ENCODE measurements around the gene KNDC1.

KNDC1 gene

GRCh38 chr10:133165556-133166503 is 5.8 kb downstream of the KNDC1 start:
- Histone ChIP-seq H3K4me1 (ENCODE audit: insufficient read depth, low read length, severe bottlenecking) (no peaks in the 10 kb centered on the region), H3K27ac (ENCODE audit: low read depth, low read length, poor library complexity, severe bottlenecking) (no peak overlapping the region), H3K79me2 (ENCODE audit: insufficient read depth, low read length) (no peaks in the 10 kb centered on the region), H3K27me3 (ENCODE audit: insufficient read depth, low read length) (no peaks in the 10 kb centered on the region), H3K9me2 (ENCODE audit: low read depth, low read length) (no peaks in the 10 kb centered on the region), H2AFZ (ENCODE audit: low read length) (no peak overlapping the region), H3K4me2 (ENCODE audit: low read length) (no peak overlapping the region), H3K9me3 (ENCODE audit: low read length) (no peaks in the 10 kb centered on the region), H3K4me3 (ENCODE audit: low read depth, low read length, poor library complexity, severe bottlenecking) (no peak overlapping the region), H4K20me1 (ENCODE audit: insufficient read depth, low read length) (no peaks in the 10 kb centered on the region), H3F3A (ENCODE audit: insufficient read depth, low read length) (no peaks in the 10 kb centered on the region), H3K9ac (ENCODE audit: low read length) (no peak overlapping the region), H3K36me3 (ENCODE audit: insufficient read depth, low read length) (no peaks in the 10 kb centered on the region)
- TF ChIP-seq EZH2 (IDR thresholded peaks at IDR 0.05; ENCODE audit: borderline replicate concordance, low read length) = no peak

- TF ChIP-seq EZH2 (IDR thresholded peaks at IDR 0.05; ENCODE audit: borderline replicate concordance, low read length) (no peak), CTCF (IDR thresholded peaks at IDR 0.05; ENCODE audit: low read length) (no peak)
- Histone ChIP-seq H3F3A (ENCODE audit: insufficient read depth, low read length) (no peaks in the 10 kb centered on the region), H3K9ac (ENCODE audit: low read length) (no peak overlapping the region), H3K4me2 (ENCODE audit: low read length) (no peak overlapping the region), H3K4me3 (ENCODE audit: low read depth, low read length, poor library complexity, severe bottlenecking) (no peak overlapping the region), H4K20me1 (ENCODE audit: insufficient read depth, low read length) (no peaks in the 10 kb centered on the region), H3K36me3 (ENCODE audit: insufficient read depth, low read length) (no peaks in the 10 kb centered on the region), H3K9me3 (ENCODE audit: low read length) (no peaks in the 10 kb centered on the region), H3K4me1 (ENCODE audit: insufficient read depth, low read length, severe bottlenecking) (no peaks in the 10 kb centered on the region), H3K9me2 (ENCODE audit: low read depth, low read length) (no peaks in the 10 kb centered on the region), H3K27me3 (ENCODE audit: insufficient read depth, low read length) (no peaks in the 10 kb centered on the region), H2AFZ (ENCODE audit: low read length) (no peak overlapping the region), H3K79me2 (ENCODE audit: insufficient read depth, low read length) (no peaks in the 10 kb centered on the region), H3K27ac (ENCODE audit: low read depth, low read length, poor library complexity, severe bottlenecking) (no peak overlapping the region)
These were observed 6.4 kb downstream of the KNDC1 start for GRCh38 chr10:133166504-133166827.

GRCh38 chr10:133166828-133167692 is 7.0 kb downstream of the KNDC1 start:
- Histone ChIP-seq H3K36me3 (ENCODE audit: insufficient read depth, low read length) (no peaks in the 10 kb centered on the region), H3K27ac (ENCODE audit: low read depth, low read length, poor library complexity, severe bottlenecking) (no peak overlapping the region), H3K4me3 (ENCODE audit: low read depth, low read length, poor library complexity, severe bottlenecking) (no peak overlapping the region), H3K9ac (ENCODE audit: low read length) (no peak overlapping the region), H4K20me1 (ENCODE audit: insufficient read depth, low read length) (no peaks in the 10 kb centered on the region), H3K27me3 (ENCODE audit: insufficient read depth, low read length) (no peaks in the 10 kb centered on the region), H2AFZ (ENCODE audit: low read length) (no peak overlapping the region), H3K4me2 (ENCODE audit: low read length) (no peak overlapping the region), H3K4me1 (ENCODE audit: insufficient read depth, low read length, severe bottlenecking) (no peaks in the 10 kb centered on the region), H3K9me3 (ENCODE audit: low read length) (no peaks in the 10 kb centered on the region), H3F3A (ENCODE audit: insufficient read depth, low read length) (no peaks in the 10 kb centered on the region), H3K79me2 (ENCODE audit: insufficient read depth, low read length) (no peaks in the 10 kb centered on the region), H3K9me2 (ENCODE audit: low read depth, low read length) (no peaks in the 10 kb centered on the region)
- TF ChIP-seq EZH2 (IDR thresholded peaks at IDR 0.05; ENCODE audit: borderline replicate concordance, low read length) = no peak
- no peak for TF ChIP-seq CTCF (IDR thresholded peaks at IDR 0.05; ENCODE audit: low read length)
